HS-5 (cell line): ENCODE results near the gene AMIGO1.
"Not testable (repeated sequence)": the region's sequence is repeated elsewhere in the genome, so short reads cannot be mapped to it uniquely, and the experiment has no call there.

ENCODE experiments used
- DNase-seq: peaks from one replicate; pipeline ENCODE4 v3.0.0-alpha.2; 2012; ENCODE audit warnings: low read depth

Gene AMIGO1

DNA sequence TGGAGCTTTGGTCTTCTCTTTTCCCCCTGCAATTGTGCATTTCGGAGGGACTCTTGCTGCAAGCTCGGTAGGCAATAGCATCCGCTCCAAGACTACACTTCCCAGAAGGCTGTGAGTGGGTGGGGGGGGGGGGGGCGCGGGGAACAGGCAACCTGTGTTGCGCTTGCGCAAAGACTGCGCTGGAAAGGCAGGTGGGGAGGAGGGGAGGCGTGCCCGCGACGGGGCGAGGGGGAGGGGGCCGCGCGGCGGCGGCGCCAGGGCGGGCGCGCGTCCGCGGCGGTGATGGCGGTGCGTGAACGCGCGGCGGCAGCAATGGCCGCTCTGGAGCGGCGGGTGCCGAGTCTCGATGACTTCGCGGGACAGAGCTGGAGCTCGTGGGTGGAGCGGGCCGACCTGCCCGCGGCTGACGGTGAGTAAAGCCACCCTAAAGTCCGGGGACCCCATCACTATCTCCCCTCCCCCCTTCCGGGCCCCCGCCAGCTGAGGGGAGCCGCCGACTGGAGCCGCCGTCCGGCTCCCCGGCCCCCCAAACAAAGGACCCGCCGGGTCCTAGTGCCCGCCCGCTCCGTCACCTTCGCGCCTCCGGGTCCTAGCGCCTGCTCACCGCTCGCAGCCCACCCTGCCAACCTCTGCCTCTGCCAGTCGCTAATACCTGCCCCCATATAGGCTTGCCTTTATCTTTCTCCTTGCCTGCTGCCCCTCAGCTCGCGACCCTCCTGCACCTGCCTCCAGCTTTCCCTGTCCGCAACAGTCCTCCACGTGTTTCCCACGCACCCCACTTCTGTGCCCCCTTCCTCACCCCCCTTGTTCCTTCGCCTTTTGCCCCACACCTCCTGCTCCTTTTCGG is 25.6 kb downstream of the AMIGO1 start, which contains the start of gene ATXN7L2:
ATXN7L2 (plus strand) TSS at position 234 of the 847 bp plus-strand sequence; CDS start at position 283, 49 bp downstream.
- no peak for DNase-seq

- no peak for DNase-seq
Measured at GRCh38 chr1:109482791-109483671, 26.5 kb downstream of the AMIGO1 start.

GRCh38 chr1:109482242-109482641 is 27.3 kb downstream of the AMIGO1 start:
- no peak for DNase-seq

DNA sequence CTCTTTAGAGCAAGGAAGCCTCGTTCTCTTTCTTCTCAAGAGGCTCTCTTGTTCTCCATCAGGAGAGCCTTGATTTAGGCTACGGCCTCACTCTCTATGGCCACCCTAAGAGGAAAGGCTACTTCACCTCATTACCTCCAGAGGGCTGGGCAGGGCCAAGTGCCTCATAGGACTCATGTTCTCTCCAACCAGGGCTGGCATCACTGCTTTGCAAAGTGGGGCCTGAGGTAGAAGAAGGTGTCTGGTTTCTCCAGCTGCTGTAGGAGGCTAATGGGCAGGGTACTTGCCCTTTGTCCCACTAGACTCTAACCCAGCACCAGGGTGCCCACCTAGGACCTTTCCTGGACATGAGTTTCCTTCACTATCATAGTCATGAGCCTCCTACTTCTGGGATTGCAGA is 27.9 kb downstream of the AMIGO1 start:
- DNase-seq = no peak

- DNase-seq = no peak
Measured at GRCh38 chr1:109479901-109480300, 29.6 kb downstream of the AMIGO1 start.

DNA sequence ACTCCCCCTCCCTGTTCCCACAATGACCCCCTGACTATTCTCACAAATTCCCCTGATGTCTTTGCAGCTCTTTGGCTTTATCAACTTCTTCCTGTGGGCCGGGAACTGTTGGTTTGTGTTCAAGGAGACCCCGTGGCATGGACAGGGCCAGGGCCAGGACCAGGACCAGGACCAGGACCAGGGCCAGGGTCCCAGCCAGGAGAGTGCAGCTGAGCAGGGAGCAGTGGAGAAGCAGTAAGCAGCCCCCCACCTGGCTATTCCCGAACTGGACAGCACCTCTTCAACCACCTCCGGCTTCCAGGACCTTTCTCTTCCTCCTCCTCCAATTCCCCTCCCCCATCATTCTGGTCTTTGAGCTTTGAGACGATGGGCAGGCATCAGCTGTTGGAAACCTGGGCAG is 30.2 kb downstream of the AMIGO1 start:
- no peak for DNase-seq

DNA sequence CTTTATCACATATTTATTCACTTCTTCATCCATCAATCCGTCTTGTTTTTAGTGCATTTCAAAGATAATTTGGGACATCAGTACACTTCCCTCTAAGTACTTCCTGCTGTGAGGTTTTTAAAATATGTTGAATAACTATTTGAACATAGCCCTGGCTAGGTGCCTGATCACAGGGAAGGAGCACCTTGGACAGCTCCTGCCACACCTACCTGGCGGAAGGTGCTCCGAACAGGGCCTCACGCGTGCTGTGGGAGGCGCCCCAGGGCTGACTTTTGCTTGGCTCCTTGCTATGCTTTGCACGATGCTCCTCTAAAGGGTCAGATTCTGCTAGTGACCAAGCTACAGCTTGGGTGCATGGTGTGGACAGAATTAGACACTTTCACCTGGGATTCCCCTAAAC is 30.7 kb downstream of the AMIGO1 start:
- no peak for DNase-seq

DNA sequence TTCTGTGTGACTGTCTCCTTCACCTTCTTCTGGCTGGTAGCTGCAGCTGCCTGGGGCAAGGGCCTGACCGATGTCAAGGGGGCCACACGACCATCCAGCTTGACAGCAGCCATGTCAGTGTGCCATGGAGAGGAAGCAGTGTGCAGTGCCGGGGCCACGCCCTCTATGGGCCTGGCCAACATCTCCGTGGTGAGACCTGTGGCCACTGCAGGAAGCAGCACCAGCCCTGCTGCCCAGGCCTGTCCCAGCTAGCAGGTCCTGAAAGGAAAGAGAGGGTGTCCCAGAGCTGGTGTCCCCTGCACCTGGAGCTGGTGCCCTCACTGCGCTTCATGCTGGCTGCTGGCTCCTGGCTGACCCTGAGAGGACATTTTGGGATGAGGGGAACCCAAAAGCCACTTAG is 31.7 kb downstream of the AMIGO1 start:
- DNase-seq = no peak

DNA sequence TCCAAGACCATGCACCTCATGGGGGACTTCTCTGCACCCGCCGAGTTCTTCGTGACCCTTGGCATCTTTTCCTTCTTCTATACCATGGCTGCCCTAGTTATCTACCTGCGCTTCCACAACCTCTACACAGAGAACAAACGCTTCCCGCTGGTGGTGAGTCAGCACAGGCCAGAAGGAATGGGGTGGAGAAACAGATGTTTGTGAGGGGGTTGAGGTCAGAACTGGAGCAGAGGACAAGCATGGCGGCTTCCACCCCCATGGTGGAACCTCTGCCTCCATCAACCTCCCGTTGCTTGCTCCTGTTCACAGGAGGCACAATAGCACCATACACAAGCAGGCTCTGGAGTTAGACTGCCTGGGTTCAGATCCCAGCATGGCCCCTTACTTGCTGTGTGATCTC is 32.7 kb downstream of the AMIGO1 start:
- no peak for DNase-seq

DNA sequence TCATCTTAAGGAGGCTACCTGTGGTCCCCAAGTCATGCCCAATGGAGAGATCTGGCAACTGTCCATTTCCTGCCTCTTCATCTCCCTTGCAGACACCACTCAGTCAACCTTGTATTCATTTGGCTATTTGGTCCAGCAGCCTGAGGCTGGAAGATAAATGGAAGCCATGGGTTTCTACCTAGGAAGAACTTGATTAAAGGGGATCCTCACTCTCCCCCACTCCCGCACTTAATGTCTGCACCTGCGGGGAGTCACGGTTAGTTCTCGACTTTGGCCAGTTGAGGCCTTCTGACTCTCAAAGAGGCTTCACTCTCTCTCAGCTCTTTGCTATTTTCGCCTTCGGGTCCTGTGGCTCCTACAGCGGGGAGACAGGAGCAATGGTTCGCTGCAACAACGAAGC is 34.3 kb downstream of the AMIGO1 start:
- no peak for DNase-seq

DNA sequence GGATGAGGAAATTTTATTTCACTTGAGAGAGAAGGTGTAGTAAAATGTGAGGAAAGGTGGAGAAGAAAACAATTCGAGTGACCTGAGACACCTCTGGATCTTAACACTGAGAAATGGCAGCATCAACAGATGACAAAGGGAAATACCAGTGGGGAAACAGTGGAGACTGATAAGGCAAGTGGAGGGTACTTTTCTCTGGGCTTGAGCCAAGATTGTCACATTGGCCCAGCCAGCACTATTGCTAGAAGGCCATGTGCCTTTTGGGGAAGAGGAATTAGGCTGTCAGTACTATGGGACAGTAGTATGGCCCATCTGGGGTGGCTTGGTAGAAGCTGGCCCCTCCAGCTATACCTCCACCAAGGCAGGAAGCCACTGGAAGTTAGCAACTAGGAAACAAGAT is 34.8 kb downstream of the AMIGO1 start:
- DNase-seq = no peak

DNA sequence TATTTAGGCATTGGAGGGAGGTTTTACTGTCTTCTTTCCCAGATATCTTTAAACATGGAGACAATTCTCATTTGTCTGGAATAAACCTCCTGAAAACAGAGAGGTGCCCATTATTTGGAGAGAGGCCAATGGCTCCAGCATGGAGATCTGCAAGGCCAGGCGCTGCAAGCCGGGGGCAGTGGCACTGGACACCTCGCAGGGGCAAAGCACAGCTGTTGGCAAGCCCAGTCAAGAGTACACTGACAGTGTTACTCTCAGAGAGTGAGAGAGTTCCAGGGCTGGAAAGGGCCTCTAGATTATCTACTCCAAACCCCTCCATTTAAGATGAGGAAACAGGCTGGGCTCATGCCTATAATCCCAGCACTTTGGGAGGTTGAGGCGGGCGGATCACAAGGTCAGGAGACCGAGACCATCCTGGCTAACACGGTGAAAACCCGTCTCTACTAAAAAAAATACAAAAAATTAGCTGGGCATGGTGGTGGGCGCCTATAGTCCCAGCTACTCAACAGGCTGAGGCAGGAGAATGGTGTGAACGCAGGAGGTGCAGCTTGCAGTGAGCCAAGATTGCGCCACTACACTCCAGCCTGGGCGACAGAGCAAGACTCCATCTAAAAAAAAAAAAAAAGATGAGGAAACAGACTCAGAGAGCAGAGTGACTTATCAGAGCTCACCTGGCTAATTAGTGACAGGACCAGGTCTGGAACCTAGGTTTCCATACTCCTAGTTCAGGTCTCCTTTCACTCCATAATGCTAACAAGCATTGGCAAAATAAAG is 36.1 kb downstream of the AMIGO1 start:
- DNase-seq = not testable (repeated sequence)

DNA sequence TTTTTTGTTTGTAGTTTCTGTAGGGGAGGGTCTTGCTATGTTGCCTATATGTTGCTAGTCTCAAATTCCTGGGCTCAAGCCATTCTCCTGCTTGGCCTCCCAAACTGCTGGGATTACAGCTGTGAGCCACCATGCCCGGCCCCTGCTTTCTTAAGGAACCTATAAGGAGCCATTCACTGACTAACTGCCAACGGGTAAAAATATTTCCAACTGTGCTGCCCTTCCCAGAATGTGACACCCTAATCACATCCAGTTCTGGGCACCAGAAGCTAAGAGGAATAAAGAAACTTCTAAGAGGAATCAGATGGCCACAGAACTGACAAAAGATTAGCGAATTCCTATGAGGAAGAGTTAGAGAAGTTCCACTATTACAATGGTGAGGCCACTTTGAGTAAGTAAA is 36.7 kb downstream of the AMIGO1 start:
- DNase-seq = no peak

DNA sequence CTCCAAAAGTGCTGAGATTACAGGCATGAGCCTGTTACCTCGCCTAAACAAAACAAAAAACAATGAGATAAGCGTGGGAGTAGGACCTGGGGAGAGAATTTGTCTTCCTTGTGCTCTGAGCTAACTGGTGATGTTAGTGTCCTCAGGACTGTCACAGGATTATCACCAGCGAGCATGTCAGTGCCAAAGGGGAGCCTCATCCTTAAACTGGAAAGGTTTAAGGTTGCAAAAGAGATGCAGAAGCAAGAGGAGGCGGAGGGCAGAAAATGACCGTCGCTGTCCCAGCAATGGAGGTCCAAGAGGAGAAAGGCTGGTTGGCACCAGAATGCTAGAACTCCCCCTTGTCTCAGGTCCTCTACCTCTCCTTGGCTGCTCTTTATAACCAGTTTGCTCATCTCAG is 39.3 kb downstream of the AMIGO1 start:
- no peak for DNase-seq

DNA sequence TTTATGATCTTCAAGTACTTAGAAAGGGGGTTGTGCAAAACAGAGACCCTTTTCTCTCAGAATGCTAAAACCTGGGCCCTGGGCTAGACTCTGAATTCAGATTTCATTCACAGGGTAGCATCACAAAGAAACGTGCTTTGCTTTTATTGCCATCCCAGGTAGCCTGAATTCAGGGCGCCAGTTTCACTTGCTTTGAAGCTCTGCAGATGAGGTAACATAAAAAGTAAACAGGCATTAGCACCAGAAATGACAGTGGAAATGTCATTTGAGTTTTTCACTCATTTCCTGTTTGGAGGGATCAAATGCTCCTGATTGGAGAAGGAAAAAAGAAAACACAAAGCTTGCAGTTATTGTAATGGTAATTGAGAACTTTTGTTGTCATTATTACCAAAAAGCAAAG is 40.6 kb downstream of the AMIGO1 start:
- DNase-seq = no peak

- no peak for DNase-seq
Measured at GRCh38 chr1:109468061-109468460, 41.5 kb downstream of the AMIGO1 start.

DNA sequence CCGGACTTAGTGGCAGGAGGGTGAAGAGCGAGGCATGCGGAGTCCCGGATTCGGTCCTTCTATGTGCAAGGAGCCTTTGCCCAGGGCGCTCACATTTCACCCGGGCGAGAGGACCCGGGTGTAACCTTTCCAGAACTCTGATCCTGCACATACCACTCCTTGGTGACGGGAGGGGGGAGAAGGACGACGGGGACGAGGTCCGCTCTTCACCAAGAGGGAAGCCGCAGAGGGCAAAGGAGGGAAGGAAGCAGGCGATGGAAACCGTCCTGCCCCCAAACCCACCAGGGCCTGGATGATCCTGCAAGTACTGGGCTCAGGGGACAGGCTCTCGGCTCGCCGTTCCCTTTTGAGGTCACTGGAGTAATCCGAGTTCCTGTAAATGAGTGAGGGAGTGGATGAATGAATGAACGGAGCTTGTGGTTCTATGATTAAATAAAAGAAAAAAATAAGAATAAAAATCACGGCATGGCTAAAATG is 42.2 kb downstream of the AMIGO1 start:
- DNase-seq = no peak

GRCh38 chr1:109466452-109467300 is 42.9 kb downstream of the AMIGO1 start, which contains the start of gene SYPL2:
Gene SYPL2 (plus strand): TSS chr1:109466546. CDS start chr1:109466844, 298 bp downstream.
- no peak for DNase-seq

DNA sequence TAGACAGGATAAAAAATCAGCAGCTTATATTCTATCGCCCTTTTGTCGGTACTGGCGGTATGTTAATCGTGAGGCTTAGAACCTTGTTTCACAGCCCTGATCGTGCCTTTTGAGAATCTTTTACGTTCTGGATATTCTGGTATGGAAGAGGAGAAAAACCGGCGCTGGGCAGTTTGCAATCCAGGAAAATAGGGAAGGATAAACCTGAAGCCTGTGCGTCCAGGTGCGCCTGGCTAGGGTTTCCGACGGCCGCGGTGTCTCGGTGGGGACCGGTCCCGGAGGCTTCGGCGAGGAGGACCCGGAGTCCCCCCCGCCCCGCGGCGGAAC is 43.4 kb downstream of the AMIGO1 start:
- DNase-seq = no peak

DNA sequence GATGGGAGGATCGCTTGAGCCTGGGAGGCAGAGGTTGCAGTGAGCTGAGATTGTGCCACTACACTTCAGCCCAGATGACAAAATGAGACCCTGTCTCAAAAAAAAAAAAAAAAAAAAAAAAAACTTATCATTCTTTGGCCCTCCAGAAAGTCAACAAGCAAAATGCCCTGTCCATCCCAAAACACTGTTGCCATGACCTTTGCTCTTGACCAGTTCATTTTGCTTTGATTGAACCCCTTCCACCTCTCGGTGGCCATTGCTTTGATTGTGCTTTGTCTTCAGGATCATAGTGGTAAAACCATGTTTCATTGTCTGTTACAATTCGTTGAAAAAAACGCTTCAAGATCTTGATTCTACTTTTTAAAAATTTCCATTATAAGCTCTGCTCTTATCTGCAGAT is 51.7 kb downstream of the AMIGO1 start:
- DNase-seq = no peak

DNA sequence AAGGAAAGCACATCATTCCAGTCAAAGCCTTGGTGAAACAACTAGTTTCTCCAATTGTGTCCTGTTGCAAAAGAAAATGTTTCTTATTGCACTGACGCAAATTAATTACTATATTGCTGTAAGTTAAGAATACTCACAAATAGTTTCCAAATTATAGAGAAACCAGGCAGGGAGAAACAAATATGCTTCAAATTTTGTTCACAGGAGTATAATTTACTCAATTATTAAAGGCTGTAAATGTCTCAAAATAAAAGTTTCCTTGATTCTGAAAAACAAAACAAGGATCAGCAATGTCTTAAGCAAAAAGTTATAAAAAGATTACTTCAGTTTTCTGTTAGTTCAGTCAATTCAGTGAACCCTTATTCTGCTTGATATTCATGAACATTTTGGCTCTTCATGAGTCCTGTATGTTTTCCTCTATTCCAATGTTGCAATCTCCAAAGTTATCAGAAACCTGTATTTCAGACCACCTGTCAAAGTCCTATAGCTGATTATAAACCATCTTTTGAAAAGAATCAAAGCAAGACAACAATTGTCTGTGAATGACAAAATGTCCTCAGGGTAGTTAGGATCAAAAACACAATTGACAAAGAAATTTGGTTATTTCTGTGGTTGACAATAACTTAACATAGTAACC is 54.9 kb downstream of the AMIGO1 start:
- DNase-seq = no peak
